Transverse colon (tissue), 4 donors: ENCODE results near the gene SULT1A3. TPM values are rescaled to one million over a fixed set of nuclear protein-coding genes. Genes with fewer than 3 reads are reported as not detected.

Experiments
- DNase-seq: peaks from one replicate; pipeline ENCODE4 v3.0.0-alpha.2; 2019
- H3K27ac ChIP-seq, 4 donors: fragments of 200-600 bp; sonication (generic); 2 replicates each; pipeline ENCODE4 v1.5.1; 2016 to 2018; ENCODE audit warnings: inconsistent platforms in 4 of 4
- H3K27me3 ChIP-seq: fragments of 200-600 bp; sonication (generic); 2 replicates; pipeline ENCODE4 v1.5.1; 2017; ENCODE audit warnings: inconsistent platforms
- H3K36me3 ChIP-seq, 4 donors: fragments of 200-600 bp; sonication (generic); 2 replicates each; pipeline ENCODE4 v1.5.1; 2017 to 2019; ENCODE audit warnings: inconsistent platforms in 4 of 4
- H3K4me1 ChIP-seq, 4 donors: fragments of 200-600 bp; sonication (generic); 2 replicates each; pipeline ENCODE4 v1.5.1; 2017 to 2020; ENCODE audit warnings: inconsistent platforms in 4 of 4
- H3K4me3 ChIP-seq, 4 donors: fragments of 200-600 bp; sonication (generic); 1 replicate in 1 of 4; 2 replicates in 3 of 4; pipeline versions ENCODE4 v1.5.1 to v1.6.1; 2017 to 2019; ENCODE audit warnings: inconsistent platforms in 4 of 4
- H3K9me3 ChIP-seq, 2 donors: fragments of 200-600 bp; sonication (generic); 2 replicates each; pipeline ENCODE4 v1.5.1; 2017 to 2019; ENCODE audit warnings: inconsistent platforms in 2 of 2
- EP300 ChIP-seq: sonication (generic); formaldehyde crosslinking; IDR thresholded peaks from one replicate; pipeline ENCODE4 v1.6.1; 2017; ENCODE audit warnings: antibody characterized with exemption, low read depth
- POLR2A ChIP-seq: fragments of 450-650 bp; IDR thresholded peaks from one replicate; pipeline ENCODE4 v1.6.1; 2016; ENCODE audit warnings: antibody characterized with exemption, mild to moderate bottlenecking, moderate library complexity
- POLR2AphosphoS5 ChIP-seq, 3 donors: sonication (generic); formaldehyde crosslinking; IDR thresholded peaks; one replicate each; pipeline ENCODE4 v1.6.1; 2016; ENCODE audit warnings: antibody characterized with exemption in 3 of 3
- WGBS, 2 donors: methylation state at CpG; one replicate each; pipeline ENCODE4 v1.1.5; 2018; ENCODE audit warnings: low coverage in 1 of 2; 5-methylcytosine and 5-hydroxymethylcytosine counted together
- in situ Hi-C, 4 donors: fragments of 200-750 bp; cut with MboI; loops; one replicate each; pipeline versions ENCODE4 v1.15.0 to v1.15.1; 2017; ENCODE audit warnings: low sequenced_read_pairs in 3 of 4, low pct_ligation_motif_present in 1 of 4, low pct_unique_long_range_greater_than_20kb in 1 of 4
- intact Hi-C: fragments of 100-400 bp; cut with DNase I; formaldehyde crosslinking; loops from one replicate; pipeline ENCODE4 v1.15.1; 2023; ENCODE audit warnings: low total_unique reads
- total RNA-seq, 4 donors: library from RNA; depleted of rRNA; stranded (reverse); fragments of >200 nt; gene quantifications; one replicate each; pipeline ENCODE4 v1.1.0, GENCODE V29; 2016
- TF ChIP-seq, protein P1 (sequence below), 5 experiments: fragments of 200-600 bp in 3 of 5; fragments of 450-650 bp in 2 of 5; sonication (generic) in 3 of 5; IDR thresholded peaks; 1 replicate in 2 of 5; 2 replicates in 3 of 5; pipeline ENCODE4 v1.5.1; 2016 to 2017; ENCODE audit warnings: antibody characterized with exemption in 5 of 5, inconsistent platforms in 3 of 5, mild to moderate bottlenecking in 2 of 5, moderate library complexity in 1 of 5

The SULT1A3 gene
- total RNA-seq, 4 donors from 2014 or later: 55.4 to 864 (median 58.7) TPM

- peak overlapping the region; percentile 80 to 86 (median 80) for H3K27ac ChIP-seq
These were observed 13.2 kb upstream of the SULT1A3 start for GRCh38 chr16:30185683-30186421.

DNA sequence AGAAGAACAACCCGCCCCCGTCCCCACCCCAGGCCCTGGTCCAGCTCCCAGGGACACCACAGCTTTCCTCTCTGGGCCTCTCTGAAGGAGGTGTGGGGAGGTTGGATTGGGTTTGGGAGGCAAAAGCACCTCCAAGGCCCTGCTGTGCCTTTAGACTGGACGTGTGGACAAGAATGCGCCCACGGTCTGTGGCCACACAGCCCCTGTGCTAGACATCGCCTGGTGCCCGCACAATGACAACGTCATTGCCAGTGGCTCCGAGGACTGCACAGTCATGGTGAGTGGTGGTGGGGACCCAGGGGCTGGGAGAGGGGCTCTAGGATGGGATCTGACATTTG is 12.6 kb upstream of the SULT1A3 start:
- Histone ChIP-seq H3K4me1 (peaks cover 3 to 25% (median 13%) of the 10 kb centered on the region in 4 donors), H3K27me3 (no peaks in the 10 kb centered on the region), H3K27ac (peak overlapping the region; percentile 80 to 86 (median 80)), H3K36me3 (no peaks in the 10 kb centered on the region), H3K4me3 (peak overlapping the region in 1 of 4 donors; percentile 25), H3K9me3 (no peaks in the 10 kb centered on the region)
- WGBS, 2 donors: 68% methylated on average over 9 of the region's 9 CpGs; no CpG with 5 or more reads in 1 of the 2 donors
- in situ Hi-C loops: no loop called here
- no peak for DNase-seq
- no peak for TF ChIP-seq EP300
- no peak for TF ChIP-seq POLR2AphosphoS5 (IDR thresholded peaks at IDR 0.05)
- no peak for TF ChIP-seq POLR2A
- TF ChIP-seq, protein P1, sequence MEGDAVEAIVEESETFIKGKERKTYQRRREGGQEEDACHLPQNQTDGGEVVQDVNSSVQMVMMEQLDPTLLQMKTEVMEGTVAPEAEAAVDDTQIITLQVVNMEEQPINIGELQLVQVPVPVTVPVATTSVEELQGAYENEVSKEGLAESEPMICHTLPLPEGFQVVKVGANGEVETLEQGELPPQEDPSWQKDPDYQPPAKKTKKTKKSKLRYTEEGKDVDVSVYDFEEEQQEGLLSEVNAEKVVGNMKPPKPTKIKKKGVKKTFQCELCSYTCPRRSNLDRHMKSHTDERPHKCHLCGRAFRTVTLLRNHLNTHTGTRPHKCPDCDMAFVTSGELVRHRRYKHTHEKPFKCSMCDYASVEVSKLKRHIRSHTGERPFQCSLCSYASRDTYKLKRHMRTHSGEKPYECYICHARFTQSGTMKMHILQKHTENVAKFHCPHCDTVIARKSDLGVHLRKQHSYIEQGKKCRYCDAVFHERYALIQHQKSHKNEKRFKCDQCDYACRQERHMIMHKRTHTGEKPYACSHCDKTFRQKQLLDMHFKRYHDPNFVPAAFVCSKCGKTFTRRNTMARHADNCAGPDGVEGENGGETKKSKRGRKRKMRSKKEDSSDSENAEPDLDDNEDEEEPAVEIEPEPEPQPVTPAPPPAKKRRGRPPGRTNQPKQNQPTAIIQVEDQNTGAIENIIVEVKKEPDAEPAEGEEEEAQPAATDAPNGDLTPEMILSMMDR (IDR thresholded peaks at IDR 0.05): no peak
- intact Hi-C loops: loop anchor here (10.0 kb wide), 1 partner anchor 72 kb away; the partner anchor contains the start of gene GDPD3

More at GRCh38 chr16:30185683-30186421, 13.2 kb upstream of the SULT1A3 start:
- H3K4me1 ChIP-seq: peaks cover 3 to 25% (median 13%) of the 10 kb centered on the region in 4 donors
- WGBS, 2 donors: 62% methylated on average over 13 of the region's 15 CpGs; no CpG with 5 or more reads in 1 of the 2 donors
- TF ChIP-seq, protein P1 (IDR thresholded peaks at IDR 0.05): no peak
- TF ChIP-seq POLR2AphosphoS5 (IDR thresholded peaks at IDR 0.05): peak in 1 of 3 donors; percentile 9
- H3K27me3 ChIP-seq: no peaks in the 10 kb centered on the region
- peak overlapping the region in 2 of 4 donors; percentile 53 to 63 for H3K4me3 ChIP-seq
- no peaks in the 10 kb centered on the region for H3K36me3 ChIP-seq
- in situ Hi-C loops: no loop called here
- H3K9me3 ChIP-seq: no peaks in the 10 kb centered on the region
- intact Hi-C loops: loop anchor here (10.0 kb wide), 1 partner anchor 71 kb away; the partner anchor contains the start of gene GDPD3
- DNase-seq: peak; percentile 73

DNA sequence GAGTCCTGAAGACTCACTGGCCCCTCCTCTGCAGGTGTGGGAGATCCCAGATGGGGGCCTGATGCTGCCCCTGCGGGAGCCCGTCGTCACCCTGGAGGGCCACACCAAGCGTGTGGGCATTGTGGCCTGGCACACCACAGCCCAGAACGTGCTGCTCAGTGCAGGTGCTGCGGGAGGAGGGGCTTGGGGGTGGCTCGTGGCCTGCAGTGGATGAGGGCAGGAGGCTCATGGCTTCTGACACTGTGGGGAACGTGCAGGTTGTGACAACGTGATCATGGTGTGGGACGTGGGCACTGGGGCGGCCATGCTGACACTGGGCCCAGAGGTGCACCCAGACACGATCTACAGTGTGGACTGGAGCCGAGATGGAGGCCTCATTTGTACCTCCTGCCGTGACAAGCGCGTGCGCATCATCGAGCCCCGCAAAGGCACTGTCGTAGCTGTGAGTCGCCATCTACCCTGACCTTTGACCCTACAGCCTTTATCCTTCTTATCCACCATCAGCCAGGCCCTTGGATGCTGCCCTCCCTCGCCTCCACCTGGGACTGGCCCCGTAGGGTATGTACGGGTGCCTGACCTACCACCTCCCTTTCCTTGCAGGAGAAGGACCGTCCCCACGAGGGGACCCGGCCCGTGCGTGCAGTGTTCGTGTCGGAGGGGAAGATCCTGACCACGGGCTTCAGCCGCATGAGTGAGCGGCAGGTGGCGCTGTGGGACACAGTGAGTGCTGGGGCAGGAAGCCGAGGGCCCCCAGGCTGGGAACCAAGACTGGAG is 12.1 kb upstream of the SULT1A3 start:
- intact Hi-C loops: loop anchor here (10.0 kb wide), 1 partner anchor 72 kb away; the partner anchor contains the start of gene GDPD3
- H3K27ac ChIP-seq: peak overlapping the region; percentile 80 to 86 (median 80)
- peak; percentile 88 for DNase-seq
- no peaks in the 10 kb centered on the region for H3K9me3 ChIP-seq
- no peaks in the 10 kb centered on the region for H3K27me3 ChIP-seq
- H3K36me3 ChIP-seq: no peaks in the 10 kb centered on the region
- 49% methylated on average over 31 of the region's 36 CpGs; no CpG with 5 or more reads in 1 of the 2 donors for WGBS, 2 donors
- H3K4me1 ChIP-seq: peaks cover 3 to 25% (median 13%) of the 10 kb centered on the region in 4 donors
- in situ Hi-C loops: no loop called here
- TF ChIP-seq, protein P1 (IDR thresholded peaks at IDR 0.05): peak; percentile 60 to 84 (median 75)
- TF ChIP-seq POLR2AphosphoS5 (IDR thresholded peaks at IDR 0.05) (peak in 1 of 3 donors; percentile 7), POLR2A (peak; percentile 7), EP300 (no peak)
- H3K4me3 ChIP-seq: no peak overlapping the region

DNA sequence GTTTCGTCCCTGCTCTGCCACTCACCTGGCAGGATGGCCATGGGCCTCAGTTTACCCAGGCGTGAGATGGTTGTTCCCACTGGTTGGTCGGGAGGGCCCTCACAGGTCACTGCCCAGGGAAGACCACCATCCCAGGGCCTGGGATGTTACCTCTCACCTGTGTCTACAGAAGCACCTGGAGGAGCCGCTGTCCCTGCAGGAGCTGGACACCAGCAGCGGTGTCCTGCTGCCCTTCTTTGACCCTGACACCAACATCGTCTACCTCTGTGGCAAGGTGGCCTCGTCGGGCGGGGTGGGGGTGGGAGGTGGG is 11.5 kb upstream of the SULT1A3 start:
- H3K9me3 ChIP-seq: no peaks in the 10 kb centered on the region
- no peak overlapping the region for H3K4me3 ChIP-seq
- no peaks in the 10 kb centered on the region for H3K27me3 ChIP-seq
- in situ Hi-C loops: no loop called here
- H3K27ac ChIP-seq: peak overlapping the region in 3 of 4 donors; percentile 80
- intact Hi-C loops: loop anchor here (10.0 kb wide), 1 partner anchor 73 kb away; the partner anchor contains the start of gene GDPD3
- H3K4me1 ChIP-seq: peaks cover 3 to 25% (median 13%) of the 10 kb centered on the region in 4 donors
- TF ChIP-seq, protein P1 (IDR thresholded peaks at IDR 0.05): no peak
- TF ChIP-seq EP300 (no peak), POLR2A (no peak), POLR2AphosphoS5 (IDR thresholded peaks at IDR 0.05) (no peak)
- WGBS, 2 donors: 72% methylated on average over 9 of the region's 9 CpGs; no CpG with 5 or more reads in 1 of the 2 donors
- DNase-seq: no peak
- no peaks in the 10 kb centered on the region for H3K36me3 ChIP-seq
